WTC11 (cell line): ENCODE data around the gene EP400. TPM values are rescaled to one million over a fixed set of nuclear protein-coding genes. Genes with fewer than 3 reads are reported as not detected.

Experiments
- ATAC-seq: fragments of 200-7000 bp; cut with Tn5 transposase; 2 replicates; pipeline ENCODE4 v1.10.0; 2021; ENCODE audit warnings: mild to moderate bottlenecking, moderate library complexity
- CTCF ChIA-PET: fragments of 300-600 bp; sonication (Branson Sonifier 250); formaldehyde crosslinking; loops from one replicate; lab custom pipeline; 2021; ENCODE audit warnings: antibody characterized with exemption; lab: Charles Lee
- POLR2A ChIA-PET: fragments of 350-600 bp; sonication (Branson Sonifier 250); formaldehyde crosslinking; loops from one replicate; lab custom pipeline; 2021; ENCODE audit warnings: antibody characterized with exemption; lab: Charles Lee
- DNase-seq: peaks from one replicate; pipeline ENCODE4 v3.0.0; 2021; ENCODE audit warnings: low spot score
- H3K27ac Mint-ChIP-seq: 2 replicates; pipeline ENCODE4 v1.8.0; 2021; ENCODE audit warnings: mixed read lengths
- H3K27me3 Mint-ChIP-seq: 2 replicates; pipeline ENCODE4 v1.8.0; 2021; ENCODE audit warnings: low read depth, mild to moderate bottlenecking, moderate library complexity, mixed read lengths
- H3K36me3 Mint-ChIP-seq: 2 replicates; pipeline ENCODE4 v1.8.0; 2021; ENCODE audit warnings: mixed read lengths
- H3K4me1 Mint-ChIP-seq: 2 replicates; pipeline ENCODE4 v1.8.0; 2022; ENCODE audit warnings: mixed read lengths
- H3K4me3 Mint-ChIP-seq: 2 replicates; pipeline ENCODE4 v1.8.0; 2021; ENCODE audit warnings: mild to moderate bottlenecking, moderate library complexity, mixed read lengths
- H3K9me3 Mint-ChIP-seq: 2 replicates; pipeline ENCODE4 v1.8.0; 2021; ENCODE audit warnings: mixed read lengths
- ATF6 ChIP-seq: sonication (generic); formaldehyde crosslinking; IDR thresholded peaks from 2 replicates; pipeline ENCODE4 v1.8.1; 2023; ENCODE audit warnings: mild to moderate bottlenecking, missing genetic modification reagents
- CREM ChIP-seq: sonication (generic); formaldehyde crosslinking; IDR thresholded peaks from 2 replicates; pipeline ENCODE4 v1.8.1; 2022; ENCODE audit warnings: mild to moderate bottlenecking, missing genetic modification reagents, moderate library complexity
- ELF4 ChIP-seq: sonication (generic); formaldehyde crosslinking; IDR thresholded peaks from 2 replicates; pipeline ENCODE4 v1.8.1; 2022; ENCODE audit warnings: low read depth, mild to moderate bottlenecking, moderate library complexity, missing genetic modification reagents
- FOXP4 ChIP-seq: sonication (generic); formaldehyde crosslinking; IDR thresholded peaks from 2 replicates; pipeline ENCODE4 v1.8.0; 2022; ENCODE audit warnings: mild to moderate bottlenecking, missing genetic modification reagents
- HMGA2 ChIP-seq: fragments of 250-450 bp; sonication (Bioruptor Pico); IDR thresholded peaks from 2 replicates; pipeline ENCODE4 v1.4.0; 2021; ENCODE audit warnings: mild to moderate bottlenecking, moderate library complexity
- NFATC4 ChIP-seq: fragments of 250-450 bp; sonication (Bioruptor Pico); IDR thresholded peaks from 2 replicates; pipeline ENCODE4 v1.9.0; 2021; ENCODE audit warnings: mild to moderate bottlenecking
- NFYB ChIP-seq: sonication (generic); formaldehyde crosslinking; conservative IDR thresholded peaks from 2 replicates; pipeline ENCODE4 v1.8.0; 2022; ENCODE audit warnings: low read depth, missing genetic modification reagents
- NR1H2 ChIP-seq: sonication (generic); formaldehyde crosslinking; IDR thresholded peaks from 2 replicates; pipeline ENCODE4 v1.9.0; 2021; ENCODE audit warnings: mild to moderate bottlenecking, moderate library complexity, missing genetic modification reagents
- NR2C2 ChIP-seq: sonication (generic); formaldehyde crosslinking; IDR thresholded peaks from 2 replicates; pipeline ENCODE4 v1.8.0; 2022; ENCODE audit warnings: mild to moderate bottlenecking, missing genetic modification reagents
- PRRX2 ChIP-seq: fragments of 250-450 bp; sonication (Bioruptor Pico); IDR thresholded peaks from 2 replicates; pipeline ENCODE4 v1.8.0; 2021; ENCODE audit warnings: mild to moderate bottlenecking
- SMAD3 ChIP-seq: sonication (generic); formaldehyde crosslinking; IDR thresholded peaks from 2 replicates; pipeline ENCODE4 v1.8.0; 2022; ENCODE audit warnings: missing genetic modification reagents, mild to moderate bottlenecking, borderline replicate concordance
- SMAD4 ChIP-seq: sonication (generic); formaldehyde crosslinking; IDR thresholded peaks from 2 replicates; pipeline ENCODE4 v1.8.0; 2022; ENCODE audit warnings: mild to moderate bottlenecking, missing genetic modification reagents
- SP1 ChIP-seq: sonication (generic); formaldehyde crosslinking; conservative IDR thresholded peaks from 2 replicates; pipeline ENCODE4 v1.8.1; 2022; ENCODE audit warnings: missing genetic modification reagents
- TEAD4 ChIP-seq: sonication (generic); formaldehyde crosslinking; IDR thresholded peaks from 2 replicates; pipeline ENCODE4 v1.8.0; 2022; ENCODE audit warnings: mild to moderate bottlenecking, missing genetic modification reagents
- TP53 ChIP-seq: sonication (generic); formaldehyde crosslinking; IDR thresholded peaks from 2 replicates; pipeline ENCODE4 v1.8.1; 2023; ENCODE audit warnings: mild to moderate bottlenecking, missing genetic modification reagents
- ZNF121 ChIP-seq: sonication (generic); formaldehyde crosslinking; IDR thresholded peaks from 2 replicates; pipeline ENCODE4 v1.8.0; 2023; ENCODE audit warnings: missing genetic modification reagents
- ZNF138 ChIP-seq: sonication (generic); formaldehyde crosslinking; conservative IDR thresholded peaks from 2 replicates; pipeline ENCODE4 v1.8.1; 2022; ENCODE audit warnings: mild to moderate bottlenecking, moderate library complexity, missing genetic modification reagents
- ZNF317 ChIP-seq: sonication (generic); formaldehyde crosslinking; IDR thresholded peaks from 2 replicates; pipeline ENCODE4 v1.8.1; 2023; ENCODE audit warnings: low read depth, mild to moderate bottlenecking, moderate library complexity, missing genetic modification reagents, borderline replicate concordance
- ZNF671 ChIP-seq: fragments of 250-450 bp; sonication (Bioruptor Pico); IDR thresholded peaks from 2 replicates; pipeline ENCODE4 v1.8.0; 2021; ENCODE audit warnings: mild to moderate bottlenecking
- total RNA-seq: library from RNA; stranded (reverse); gene quantifications from 3 replicates; pipeline ENCODE4 v1.2.3, GENCODE V29; 2021
- TF ChIP-seq, protein P1 (sequence below): fragments of 250-450 bp; sonication (Bioruptor Pico); IDR thresholded peaks from 2 replicates; pipeline ENCODE4 v1.8.0; 2021; ENCODE audit warnings: mild to moderate bottlenecking
- TF ChIP-seq, protein P2 (sequence below): sonication (generic); formaldehyde crosslinking; IDR thresholded peaks from 2 replicates; pipeline ENCODE4 v1.8.1; 2023; ENCODE audit warnings: mild to moderate bottlenecking, missing genetic modification reagents, borderline replicate concordance
- TF ChIP-seq, protein P3 (sequence below): fragments of 250-450 bp; sonication (Bioruptor Pico); IDR thresholded peaks from 2 replicates; pipeline ENCODE4 v1.9.0; 2021; ENCODE audit warnings: mild to moderate bottlenecking
- TF ChIP-seq, protein P4 (sequence below): sonication (generic); formaldehyde crosslinking; IDR thresholded peaks from 2 replicates; pipeline ENCODE4 v1.8.1; 2023; ENCODE audit warnings: mild to moderate bottlenecking, missing genetic modification reagents, moderate library complexity

The EP400 gene
- total RNA-seq, 1 experiment from 2014 or later: 75.8 TPM

DNA sequence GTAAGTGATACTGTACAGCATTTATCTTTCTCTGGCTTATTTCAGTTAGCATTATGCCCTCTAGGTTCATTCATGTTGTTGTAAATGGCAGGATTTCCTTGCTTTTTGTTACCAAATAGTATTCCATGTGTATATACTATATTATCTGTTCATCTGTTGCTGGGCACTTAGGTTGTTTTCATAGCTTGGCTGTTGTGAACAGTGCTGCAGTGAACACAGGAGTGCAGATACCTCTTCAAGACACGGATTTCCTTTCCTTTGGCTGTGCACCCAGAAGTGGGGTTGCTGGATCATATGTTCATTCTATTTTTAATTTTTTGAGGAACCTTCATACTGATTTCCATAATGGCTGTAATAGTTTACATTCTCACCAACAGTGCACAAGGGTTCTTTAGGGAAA lies 21.5 kb downstream of the EP400 start:
- no peaks in the 10 kb centered on the region for H3K4me1 Mint-ChIP-seq
- CTCF ChIA-PET: no interaction called here
- H3K27me3 Mint-ChIP-seq: no peaks in the 10 kb centered on the region
- H3K9me3 Mint-ChIP-seq: no peaks in the 10 kb centered on the region
- TF ChIP-seq SMAD3 (CRISPR knock-in tag) (no peak), NFATC4 (CRISPR knock-in tag) (no peak), NFYB (CRISPR knock-in tag) (no peak), PRRX2 (no peak), ATF6 (no peak), NR2C2 (CRISPR knock-in tag) (no peak), FOXP4 (no peak), TEAD4 (CRISPR knock-in tag) (no peak), SMAD4 (CRISPR knock-in tag) (no peak), CREM (CRISPR knock-in tag) (no peak)
- TF ChIP-seq, protein P1, sequence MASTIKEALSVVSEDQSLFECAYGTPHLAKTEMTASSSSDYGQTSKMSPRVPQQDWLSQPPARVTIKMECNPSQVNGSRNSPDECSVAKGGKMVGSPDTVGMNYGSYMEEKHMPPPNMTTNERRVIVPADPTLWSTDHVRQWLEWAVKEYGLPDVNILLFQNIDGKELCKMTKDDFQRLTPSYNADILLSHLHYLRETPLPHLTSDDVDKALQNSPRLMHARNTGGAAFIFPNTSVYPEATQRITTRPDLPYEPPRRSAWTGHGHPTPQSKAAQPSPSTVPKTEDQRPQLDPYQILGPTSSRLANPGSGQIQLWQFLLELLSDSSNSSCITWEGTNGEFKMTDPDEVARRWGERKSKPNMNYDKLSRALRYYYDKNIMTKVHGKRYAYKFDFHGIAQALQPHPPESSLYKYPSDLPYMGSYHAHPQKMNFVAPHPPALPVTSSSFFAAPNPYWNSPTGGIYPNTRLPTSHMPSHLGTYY (CRISPR knock-in tag): no peak
- TF ChIP-seq, protein P2, sequence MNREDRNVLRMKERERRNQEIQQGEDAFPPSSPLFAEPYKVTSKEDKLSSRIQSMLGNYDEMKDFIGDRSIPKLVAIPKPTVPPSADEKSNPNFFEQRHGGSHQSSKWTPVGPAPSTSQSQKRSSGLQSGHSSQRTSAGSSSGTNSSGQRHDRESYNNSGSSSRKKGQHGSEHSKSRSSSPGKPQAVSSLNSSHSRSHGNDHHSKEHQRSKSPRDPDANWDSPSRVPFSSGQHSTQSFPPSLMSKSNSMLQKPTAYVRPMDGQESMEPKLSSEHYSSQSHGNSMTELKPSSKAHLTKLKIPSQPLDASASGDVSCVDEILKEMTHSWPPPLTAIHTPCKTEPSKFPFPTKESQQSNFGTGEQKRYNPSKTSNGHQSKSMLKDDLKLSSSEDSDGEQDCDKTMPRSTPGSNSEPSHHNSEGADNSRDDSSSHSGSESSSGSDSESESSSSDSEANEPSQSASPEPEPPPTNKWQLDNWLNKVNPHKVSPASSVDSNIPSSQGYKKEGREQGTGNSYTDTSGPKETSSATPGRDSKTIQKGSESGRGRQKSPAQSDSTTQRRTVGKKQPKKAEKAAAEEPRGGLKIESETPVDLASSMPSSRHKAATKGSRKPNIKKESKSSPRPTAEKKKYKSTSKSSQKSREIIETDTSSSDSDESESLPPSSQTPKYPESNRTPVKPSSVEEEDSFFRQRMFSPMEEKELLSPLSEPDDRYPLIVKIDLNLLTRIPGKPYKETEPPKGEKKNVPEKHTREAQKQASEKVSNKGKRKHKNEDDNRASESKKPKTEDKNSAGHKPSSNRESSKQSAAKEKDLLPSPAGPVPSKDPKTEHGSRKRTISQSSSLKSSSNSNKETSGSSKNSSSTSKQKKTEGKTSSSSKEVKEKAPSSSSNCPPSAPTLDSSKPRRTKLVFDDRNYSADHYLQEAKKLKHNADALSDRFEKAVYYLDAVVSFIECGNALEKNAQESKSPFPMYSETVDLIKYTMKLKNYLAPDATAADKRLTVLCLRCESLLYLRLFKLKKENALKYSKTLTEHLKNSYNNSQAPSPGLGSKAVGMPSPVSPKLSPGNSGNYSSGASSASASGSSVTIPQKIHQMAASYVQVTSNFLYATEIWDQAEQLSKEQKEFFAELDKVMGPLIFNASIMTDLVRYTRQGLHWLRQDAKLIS (CRISPR knock-in tag): no peak
- TF ChIP-seq, protein P3, sequence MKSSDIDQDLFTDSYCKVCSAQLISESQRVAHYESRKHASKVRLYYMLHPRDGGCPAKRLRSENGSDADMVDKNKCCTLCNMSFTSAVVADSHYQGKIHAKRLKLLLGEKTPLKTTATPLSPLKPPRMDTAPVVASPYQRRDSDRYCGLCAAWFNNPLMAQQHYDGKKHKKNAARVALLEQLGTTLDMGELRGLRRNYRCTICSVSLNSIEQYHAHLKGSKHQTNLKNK (CRISPR knock-in tag): no peak
- TF ChIP-seq, protein P4, sequence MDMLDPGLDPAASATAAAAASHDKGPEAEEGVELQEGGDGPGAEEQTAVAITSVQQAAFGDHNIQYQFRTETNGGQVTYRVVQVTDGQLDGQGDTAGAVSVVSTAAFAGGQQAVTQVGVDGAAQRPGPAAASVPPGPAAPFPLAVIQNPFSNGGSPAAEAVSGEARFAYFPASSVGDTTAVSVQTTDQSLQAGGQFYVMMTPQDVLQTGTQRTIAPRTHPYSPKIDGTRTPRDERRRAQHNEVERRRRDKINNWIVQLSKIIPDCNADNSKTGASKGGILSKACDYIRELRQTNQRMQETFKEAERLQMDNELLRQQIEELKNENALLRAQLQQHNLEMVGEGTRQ: no peak
- TF ChIP-seq, all 79 proteins: peak for 0
- Mint-ChIP-seq H3K36me3 (no peaks in the 10 kb centered on the region), H3K4me3 (no peak overlapping the region), H3K27ac (no peak overlapping the region; the same call in 1 of the 2 replicates)
- ATAC-seq (no peak), DNase-seq (no peak)
- POLR2A ChIA-PET: no interaction called here

DNA sequence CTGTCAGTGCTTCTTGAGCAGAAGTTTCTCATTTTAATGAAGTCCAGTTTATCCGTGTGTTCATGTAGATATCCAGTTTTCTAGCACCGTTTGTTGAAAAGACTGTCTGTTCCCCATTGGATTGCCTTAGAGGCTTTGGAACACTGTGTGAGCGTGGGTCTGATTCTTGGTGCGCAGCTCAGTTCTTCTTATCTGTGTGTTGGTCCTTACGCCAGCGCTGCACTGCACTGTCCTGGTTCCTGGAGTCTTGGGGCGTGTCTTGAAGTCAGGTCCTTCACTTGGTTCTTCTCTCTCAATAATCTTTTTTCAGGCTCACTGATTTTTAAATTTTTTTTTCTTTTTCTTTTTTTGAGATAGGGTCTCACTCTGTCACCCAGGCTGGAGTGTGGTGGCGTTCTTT lies 25.5 kb downstream of the EP400 start:
- Mint-ChIP-seq H3K4me3 (no peak overlapping the region), H3K27ac (peak overlapping the region; percentile 68)
- POLR2A ChIA-PET: no interaction called here

More for the DNA sequence above, 25.5 kb downstream of the EP400 start:
- no peak for ATAC-seq
- CTCF ChIA-PET: interaction anchor here (0.6 kb wide), 1 partner anchor 136 kb away, joined by 3 read pairs; no protein-coding TSS in a partner anchor
- H3K9me3 Mint-ChIP-seq: no peaks in the 10 kb centered on the region
- no peaks in the 10 kb centered on the region for H3K4me1 Mint-ChIP-seq
- TF ChIP-seq ELF4 (CRISPR knock-in tag): no peak
- TF ChIP-seq ZNF138 (CRISPR knock-in tag): no peak
- no peak for TF ChIP-seq HMGA2 (CRISPR knock-in tag)
- no peak for TF ChIP-seq TP53
- no peak for TF ChIP-seq NR1H2 (CRISPR knock-in tag)
- TF ChIP-seq, protein P3 (CRISPR knock-in tag): no peak
- no peak for TF ChIP-seq SP1 (CRISPR knock-in tag)
- no peak for TF ChIP-seq NFYB (CRISPR knock-in tag)
- no peak for TF ChIP-seq ZNF317 (CRISPR knock-in tag)
- TF ChIP-seq NFATC4 (CRISPR knock-in tag): no peak
- TF ChIP-seq ZNF671 (CRISPR knock-in tag): no peak
- no peak for TF ChIP-seq ZNF121 (CRISPR knock-in tag)
- TF ChIP-seq, all 79 proteins: peak for 0
- Mint-ChIP-seq H3K36me3 (peaks cover 8% of the 10 kb centered on the region), H3K27me3 (no peaks in the 10 kb centered on the region)
- DNase-seq: no peak
